Measurements from ENCODE around the gene DGCR6. TPM values are rescaled to one million over a fixed set of nuclear protein-coding genes. Genes with fewer than 3 reads are reported as not detected.

Gene DGCR6
- 0.55 to 1.5 TPM (median 1.3 TPM) in 5 replicates for total RNA-seq (2022; extraction: Qiagen RNA extraction; ENCODE audit: low read depth)

DNA sequence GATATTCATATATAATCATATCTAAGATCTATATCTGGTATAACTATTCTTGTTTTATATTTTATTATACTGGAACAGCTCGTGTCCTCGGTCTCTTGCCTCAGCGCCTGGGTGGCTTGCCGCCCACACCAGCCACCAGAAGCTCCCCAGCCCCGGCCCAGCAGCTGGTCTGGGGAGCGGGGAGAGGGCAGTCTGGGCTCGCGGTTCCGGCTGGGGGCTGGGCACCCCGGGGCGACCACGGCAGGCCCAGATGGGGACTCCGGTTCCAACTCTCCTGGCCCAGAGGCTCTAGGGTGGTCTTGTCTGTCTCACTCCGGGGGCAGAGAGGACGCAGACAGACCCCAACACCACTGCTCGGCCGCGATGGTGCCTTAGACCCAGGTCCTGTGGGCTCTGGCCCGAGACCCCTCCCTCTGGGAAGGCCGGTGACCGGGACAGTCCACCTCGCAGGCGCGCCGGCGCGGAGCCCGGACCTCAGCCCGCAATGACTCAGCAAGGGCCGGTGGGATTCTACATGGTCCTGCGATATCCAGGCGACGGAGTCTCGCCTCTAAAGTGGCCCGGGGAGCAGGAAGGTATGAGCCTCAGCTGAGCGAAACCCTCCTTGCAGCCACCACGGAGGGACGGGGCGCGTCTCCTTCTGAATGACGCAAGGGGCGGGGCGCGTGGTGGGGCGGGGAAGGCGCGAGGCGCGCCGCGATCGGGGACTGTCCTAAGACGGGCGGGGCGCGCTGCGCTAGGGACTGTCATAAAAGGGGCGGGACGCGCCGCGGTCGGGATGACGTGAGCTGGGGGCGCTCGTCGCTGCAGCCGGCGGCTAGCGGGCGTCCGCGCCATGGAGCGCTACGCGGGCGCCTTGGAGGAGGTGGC, at the start of gene DGCR6:
DGCR6 (plus strand) TSS at position 781 of the 870 bp plus-strand sequence; CDS start at position 836, 55 bp downstream.

DNA sequence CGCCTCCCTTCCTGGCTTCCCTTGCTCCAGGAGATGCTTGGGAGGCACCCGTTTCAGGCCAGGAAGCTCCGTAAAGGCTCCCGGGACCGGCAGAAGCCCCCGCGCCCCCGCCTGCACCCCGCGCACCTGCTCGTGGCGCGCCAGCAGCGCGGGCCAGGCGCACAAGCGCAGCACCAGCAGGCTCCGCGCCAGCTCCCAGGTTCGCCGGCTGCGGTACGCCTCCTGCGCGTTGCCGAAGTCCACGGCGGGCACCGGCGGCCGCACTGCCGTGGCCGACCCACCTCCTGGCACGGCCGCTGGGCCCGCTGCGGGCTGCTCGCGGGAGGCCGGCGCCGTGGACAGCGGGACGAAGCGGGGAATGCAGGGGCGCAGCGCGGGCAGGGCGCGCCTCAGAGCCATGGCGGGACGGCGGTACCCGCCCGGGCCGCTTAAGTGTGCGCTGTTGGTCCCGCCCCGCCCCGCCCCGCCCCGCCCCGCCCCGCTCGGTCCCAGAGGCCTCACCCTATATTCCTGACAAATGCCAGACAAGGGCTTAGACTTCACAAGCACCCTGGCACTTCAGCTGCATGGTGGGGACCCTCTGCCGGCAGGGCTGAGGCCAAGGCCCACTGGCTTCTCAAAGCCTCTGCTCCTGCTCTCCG, 29.9 kb downstream of the DGCR6 start, which contains the start of gene PRODH:
PRODH (minus strand) TSS at position 405 of the 641 bp plus-strand sequence; CDS start at position 399, 6 bp downstream.

Other genes with a start within 250 kb of the DGCR6 start
- gene PRODH, start 30.0 kb downstream of the DGCR6 start, total RNA-seq (2022; extraction: Qiagen RNA extraction; ENCODE audit: low read depth), result 0.28 to 1.3 TPM (median 0.54 TPM) in 5 replicates
- 17.7 to 22.9 TPM (median 18.4 TPM) in 5 replicates for gene DGCR2, start 216.1 kb downstream of the DGCR6 start, total RNA-seq (2022; extraction: Qiagen RNA extraction; ENCODE audit: low read depth)
- gene TSSK2, start 225.0 kb downstream of the DGCR6 start, total RNA-seq (2022; extraction: Qiagen RNA extraction; ENCODE audit: low read depth), result not detected in 5 replicates
- 9.6 to 13.8 TPM (median 12.7 TPM) in 5 replicates for gene ESS2, start 238.3 kb downstream of the DGCR6 start, total RNA-seq (2022; extraction: Qiagen RNA extraction; ENCODE audit: low read depth)
- not detected in 5 replicates for gene GSC2, start 244.0 kb downstream of the DGCR6 start, total RNA-seq (2022; extraction: Qiagen RNA extraction; ENCODE audit: low read depth)

All from A549 treated with CpdA at 1 μM for 4 hours (cell line).